ENCODE measurements around the gene KCNMB2.

KCNMB2 gene

DNA sequence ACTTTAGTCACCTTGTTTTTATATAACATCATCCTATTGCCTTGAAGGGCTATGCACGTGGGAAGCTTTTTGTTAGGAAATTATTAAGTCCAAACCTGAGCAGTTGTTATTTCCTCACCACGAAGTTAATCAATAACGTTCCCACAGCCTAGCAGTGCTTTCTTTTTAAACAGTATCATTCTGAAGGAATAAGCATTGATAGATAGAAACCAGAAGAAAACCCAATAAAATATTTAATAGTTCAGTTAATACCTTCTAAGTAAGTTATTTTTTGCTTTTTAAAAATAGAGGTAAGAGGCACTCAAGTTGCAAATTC lies 149.3 kb downstream of the KCNMB2 start:
- in situ Hi-C loops (cut with HindIII; ENCODE audit: low sequenced_read_pairs) = no loop called here

DNA sequence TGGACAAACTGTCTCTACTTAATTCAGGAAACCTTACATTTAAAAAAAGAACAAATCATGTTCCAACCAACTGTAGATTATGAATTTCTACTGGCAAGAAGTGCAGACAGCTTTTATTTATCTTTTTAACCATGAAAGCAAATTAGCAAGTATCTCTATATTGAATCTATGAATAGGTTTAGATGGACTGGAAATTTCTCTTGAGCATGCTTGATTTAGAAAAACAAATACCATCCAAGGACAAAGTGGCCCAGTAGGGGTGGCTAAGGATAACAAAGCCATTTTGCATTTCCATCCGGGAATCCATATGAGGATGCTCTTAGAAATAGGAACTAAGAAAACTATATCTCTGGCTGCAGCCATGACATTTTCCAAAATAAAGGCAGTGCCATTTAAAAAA lies 150.6 kb downstream of the KCNMB2 start:
- in situ Hi-C loops (cut with HindIII; ENCODE audit: low sequenced_read_pairs) = no loop called here

DNA sequence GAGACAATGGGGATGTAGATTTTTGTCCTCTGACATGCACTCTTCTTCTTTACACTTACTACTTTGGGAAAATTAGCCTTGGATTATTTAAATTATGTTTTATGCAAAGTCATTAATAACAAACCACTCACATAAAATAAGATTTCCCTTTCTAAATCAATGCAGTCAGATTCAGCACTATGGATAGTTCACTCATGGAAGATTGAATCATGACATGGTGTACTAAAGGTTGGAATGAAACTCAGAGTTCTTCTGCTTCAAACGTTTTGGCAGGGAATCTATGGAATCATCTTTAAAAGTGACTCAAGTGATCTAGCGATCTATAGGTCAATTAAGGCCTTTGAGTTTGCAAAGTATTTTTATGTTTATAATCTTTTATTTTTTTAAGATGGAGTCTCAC lies 154.3 kb downstream of the KCNMB2 start:
- in situ Hi-C loops (cut with HindIII; ENCODE audit: low sequenced_read_pairs) = no loop called here

DNA sequence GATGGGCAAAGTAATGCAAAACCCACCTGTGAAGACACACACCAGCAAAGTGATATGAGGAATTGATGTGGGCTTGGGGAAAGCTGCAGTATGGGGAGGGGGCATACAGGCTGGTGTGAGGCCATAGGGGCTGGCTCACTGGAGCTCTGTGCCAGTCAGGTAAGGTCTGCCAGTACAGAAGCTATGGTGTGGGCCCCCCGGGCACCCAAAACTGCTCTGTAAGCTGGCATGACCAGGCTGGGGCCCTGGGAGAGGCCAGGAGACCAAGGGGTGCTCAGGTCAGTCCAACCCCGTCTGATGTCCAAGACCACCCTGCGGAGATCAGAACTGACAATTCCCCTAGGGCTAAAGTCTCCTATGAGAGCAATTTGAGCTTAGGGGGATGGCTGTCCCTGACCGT lies 163.1 kb downstream of the KCNMB2 start:
- in situ Hi-C loops (cut with HindIII; ENCODE audit: low sequenced_read_pairs) = no loop called here

DNA sequence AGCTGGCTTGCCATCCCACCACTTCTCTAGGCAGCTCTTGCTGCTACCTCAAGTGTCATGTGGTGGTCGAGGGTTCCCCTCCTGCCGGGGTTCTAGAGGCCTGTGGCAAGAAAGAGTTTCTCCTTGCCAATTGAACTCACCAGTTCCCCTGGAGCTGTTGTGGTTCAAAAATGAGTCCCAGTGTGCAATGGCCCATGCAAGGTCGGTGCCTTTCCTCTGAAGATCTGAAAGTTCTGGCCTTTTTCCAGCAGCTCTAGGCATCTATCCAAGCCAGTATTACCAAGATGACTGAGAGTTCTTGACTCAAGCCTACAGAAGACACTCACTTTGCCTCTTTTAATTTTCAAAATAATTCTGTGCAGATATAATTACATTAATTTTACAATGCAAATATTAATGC lies 163.6 kb downstream of the KCNMB2 start:
- in situ Hi-C loops (cut with HindIII; ENCODE audit: low sequenced_read_pairs) = no loop called here

DNA sequence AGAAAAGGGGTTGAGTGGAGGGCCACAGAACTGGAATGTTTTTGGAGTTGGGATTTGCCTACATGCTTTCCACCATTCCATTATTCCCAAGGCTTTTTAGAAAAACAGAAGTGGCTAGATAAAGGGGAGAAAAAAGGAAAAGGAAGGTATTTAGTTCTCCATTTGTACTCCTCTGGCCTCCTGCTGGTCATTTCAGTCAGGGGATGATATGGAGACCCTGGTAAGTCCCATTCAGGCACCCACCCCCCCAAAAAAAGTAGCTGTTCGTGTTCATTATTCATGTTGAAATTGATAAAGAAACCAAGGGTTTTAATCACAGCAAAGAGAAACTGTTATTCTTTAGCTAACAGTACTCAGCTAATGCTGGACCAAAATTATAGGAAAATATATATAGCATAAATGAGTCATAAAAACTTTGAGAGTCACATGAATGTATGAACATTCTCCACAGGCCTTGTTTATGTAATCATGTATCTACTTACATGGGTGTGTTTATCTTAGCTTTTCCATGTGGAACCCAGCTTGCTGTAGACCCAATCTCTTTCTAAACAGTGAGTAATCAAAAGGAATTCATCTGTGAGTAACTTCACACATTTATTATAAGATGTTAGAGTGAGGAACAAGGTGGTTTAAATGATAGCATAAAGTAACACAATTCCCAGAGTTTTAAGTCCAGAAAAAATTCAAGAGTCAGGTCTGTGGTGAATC lies 167.2 kb downstream of the KCNMB2 start:
- in situ Hi-C loops (cut with HindIII; ENCODE audit: low sequenced_read_pairs) = no loop called here

DNA sequence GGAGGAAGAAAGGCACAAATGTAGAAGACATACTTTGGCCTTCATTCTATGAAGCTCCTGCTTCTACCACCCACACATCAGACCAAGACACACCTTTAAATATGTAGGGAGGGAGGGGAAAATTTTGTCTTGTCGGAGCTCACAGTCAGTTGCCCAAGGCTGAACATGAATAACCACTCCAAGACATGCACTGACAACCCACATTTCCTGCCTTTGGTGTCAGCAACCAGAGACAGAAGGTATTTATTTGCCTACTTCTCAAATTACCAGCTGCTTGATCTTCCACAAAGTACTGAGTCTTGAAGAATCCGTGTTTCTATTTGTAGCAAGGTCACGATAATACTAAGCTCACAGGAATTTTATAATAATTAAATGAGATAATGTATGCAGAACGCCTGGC lies 169.7 kb downstream of the KCNMB2 start:
- in situ Hi-C loops (cut with HindIII; ENCODE audit: low sequenced_read_pairs) = no loop called here

DNA sequence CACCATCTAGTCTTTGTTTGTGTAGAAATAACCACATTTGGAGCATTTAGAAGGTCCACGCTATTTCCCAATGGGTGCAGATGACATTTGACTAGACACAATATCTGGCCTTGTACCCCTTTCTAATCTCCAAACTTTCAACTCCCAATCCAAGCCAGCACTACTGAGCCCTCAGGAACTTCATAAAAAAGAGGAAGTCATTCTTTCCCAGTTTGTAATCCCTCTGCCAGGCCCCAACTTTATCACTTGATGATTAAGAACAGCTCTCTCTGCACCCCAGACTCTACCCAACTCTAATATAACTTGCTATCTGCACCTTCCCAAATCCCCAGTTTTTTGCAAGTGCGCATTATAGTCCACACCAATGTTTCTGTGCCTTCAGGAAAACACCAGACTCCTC lies 170.2 kb downstream of the KCNMB2 start:
- in situ Hi-C loops (cut with HindIII; ENCODE audit: low sequenced_read_pairs) = no loop called here

DNA sequence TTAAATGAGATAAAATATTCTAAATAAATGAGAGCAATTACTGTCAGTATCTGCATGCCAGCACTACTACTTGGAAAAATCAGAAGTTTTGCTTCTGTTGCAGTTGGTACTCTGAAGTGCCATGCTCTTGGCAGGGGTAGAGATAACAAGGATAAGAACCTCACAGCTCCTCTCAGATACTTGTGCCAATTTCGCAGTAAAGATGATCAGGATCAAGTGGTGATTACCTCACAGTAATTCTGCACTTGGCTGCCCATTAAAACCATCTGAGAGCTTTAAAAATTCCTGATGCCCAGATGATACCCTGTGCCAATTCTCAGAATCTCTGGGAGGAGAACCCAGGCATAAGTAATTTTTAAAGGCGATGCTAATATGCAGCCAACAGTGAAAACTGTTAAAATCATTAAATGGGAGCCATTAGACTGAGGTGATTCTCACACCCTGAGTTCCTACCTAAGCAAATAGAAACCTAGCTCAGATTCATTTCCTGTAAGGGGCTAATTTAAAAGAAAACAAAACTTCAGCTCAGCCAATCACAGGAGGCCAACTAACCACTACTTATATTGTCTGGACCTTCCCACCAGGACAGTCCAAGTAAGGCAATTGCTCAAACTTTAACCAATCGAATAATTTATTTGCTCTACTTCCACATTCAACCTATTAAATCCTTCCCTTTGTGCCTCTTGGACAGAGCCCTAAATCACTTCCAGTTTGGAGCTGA lies 171.2 kb downstream of the KCNMB2 start:
- in situ Hi-C loops (cut with HindIII; ENCODE audit: low sequenced_read_pairs) = no loop called here

DNA sequence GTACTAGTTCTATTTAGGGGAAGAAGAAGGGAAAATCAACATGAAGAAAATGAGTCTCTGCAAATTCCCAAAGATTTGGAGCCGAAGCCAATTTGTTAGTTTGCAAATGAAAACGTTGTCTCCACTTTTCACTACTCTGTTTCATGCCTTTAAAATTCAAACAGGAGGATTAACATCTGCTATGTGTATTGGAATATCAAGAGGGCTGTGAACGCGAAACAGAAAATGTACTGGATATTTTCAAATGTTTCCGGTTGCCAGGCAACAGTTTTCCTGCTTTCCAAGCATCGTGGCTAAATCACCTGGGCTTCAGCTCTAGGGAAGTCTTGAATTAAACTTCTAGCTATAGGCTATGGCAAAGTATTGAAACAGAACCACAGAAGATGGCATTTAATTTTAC lies 172.8 kb downstream of the KCNMB2 start:
- in situ Hi-C loops (cut with HindIII; ENCODE audit: low sequenced_read_pairs) = no loop called here

DNA sequence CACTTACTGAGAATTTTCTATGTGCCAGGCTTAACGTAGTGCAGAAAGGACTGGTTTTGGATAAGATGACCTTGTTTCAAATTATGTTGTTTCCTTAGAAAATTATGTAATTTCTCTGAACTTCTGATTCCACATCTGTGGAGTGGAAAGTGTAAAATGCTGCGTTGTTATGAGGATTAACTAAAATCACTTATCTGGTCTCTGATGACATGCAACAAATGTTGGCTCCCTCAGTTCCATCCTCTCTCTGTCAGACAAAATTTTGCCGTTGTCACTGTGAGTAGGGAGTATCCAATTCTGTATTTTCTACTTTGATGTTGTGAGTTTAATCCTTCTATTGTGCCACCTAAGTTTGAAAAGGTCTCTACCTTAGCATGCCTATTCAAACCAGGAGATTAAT lies 175.5 kb downstream of the KCNMB2 start:
- in situ Hi-C loops (cut with HindIII; ENCODE audit: low sequenced_read_pairs) = no loop called here

DNA sequence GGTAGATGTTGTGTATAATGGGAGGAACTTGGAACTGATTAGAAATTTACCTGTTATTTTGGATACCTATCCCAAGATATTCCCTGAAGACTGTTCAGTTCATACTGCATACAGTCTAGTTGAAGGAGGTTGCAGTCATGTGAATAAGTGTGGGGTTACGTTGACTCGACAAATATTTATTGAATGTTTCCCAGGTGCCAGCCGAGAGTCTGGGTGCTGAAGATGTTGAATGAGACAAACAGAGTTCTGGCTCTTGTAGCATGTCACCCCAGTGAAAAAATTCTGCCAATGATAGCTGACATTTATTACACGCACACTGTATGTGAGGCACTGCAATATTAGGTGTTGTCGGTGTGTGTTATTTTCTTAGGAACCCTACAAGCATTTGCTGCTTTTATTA lies 176.0 kb downstream of the KCNMB2 start:
- in situ Hi-C loops (cut with HindIII; ENCODE audit: low sequenced_read_pairs) = no loop called here

DNA sequence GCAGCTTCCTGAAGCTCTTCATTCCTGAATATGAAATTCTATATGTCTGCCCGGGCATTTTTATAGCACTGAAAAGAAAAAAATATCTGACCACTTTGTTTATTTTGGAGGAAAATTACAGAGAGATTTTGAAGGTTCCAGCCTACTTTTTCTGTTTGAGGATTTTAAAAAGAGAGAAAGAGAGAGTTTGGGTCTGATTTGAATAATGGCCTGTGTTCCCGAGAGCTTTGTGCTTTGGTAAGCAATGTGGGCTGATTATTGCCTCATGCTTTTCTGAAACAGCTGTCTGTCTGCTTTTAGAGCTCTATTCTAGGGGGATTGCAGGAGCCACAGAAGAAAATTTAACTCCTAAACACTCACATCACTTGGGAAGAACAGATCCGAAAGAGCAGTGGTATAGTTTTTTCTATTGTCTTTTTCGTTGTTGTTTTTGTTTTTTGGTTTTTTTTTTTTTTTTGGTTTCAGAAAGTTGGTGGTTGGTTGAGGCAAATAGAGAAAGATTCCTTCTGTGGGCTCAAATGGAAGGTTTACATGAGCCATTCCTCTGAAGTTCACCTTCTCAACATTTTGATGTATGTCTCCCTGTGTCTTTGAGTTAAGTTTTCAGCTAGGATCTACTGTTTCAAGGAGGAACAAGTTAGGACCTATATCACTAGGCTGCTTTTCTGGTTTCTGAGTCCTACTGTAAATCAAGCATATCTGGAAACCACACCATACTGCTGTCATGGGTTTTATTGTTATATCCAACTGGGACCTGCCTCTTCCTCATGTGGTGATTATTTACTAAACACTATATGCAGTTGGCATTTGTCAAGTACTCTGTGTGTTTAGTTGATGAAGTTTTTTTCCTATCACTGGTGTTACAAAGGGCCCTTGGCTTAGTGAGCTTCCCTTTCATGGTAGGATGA lies 178.9 kb downstream of the KCNMB2 start:
- in situ Hi-C loops (cut with HindIII; ENCODE audit: low sequenced_read_pairs) = no loop called here

DNA sequence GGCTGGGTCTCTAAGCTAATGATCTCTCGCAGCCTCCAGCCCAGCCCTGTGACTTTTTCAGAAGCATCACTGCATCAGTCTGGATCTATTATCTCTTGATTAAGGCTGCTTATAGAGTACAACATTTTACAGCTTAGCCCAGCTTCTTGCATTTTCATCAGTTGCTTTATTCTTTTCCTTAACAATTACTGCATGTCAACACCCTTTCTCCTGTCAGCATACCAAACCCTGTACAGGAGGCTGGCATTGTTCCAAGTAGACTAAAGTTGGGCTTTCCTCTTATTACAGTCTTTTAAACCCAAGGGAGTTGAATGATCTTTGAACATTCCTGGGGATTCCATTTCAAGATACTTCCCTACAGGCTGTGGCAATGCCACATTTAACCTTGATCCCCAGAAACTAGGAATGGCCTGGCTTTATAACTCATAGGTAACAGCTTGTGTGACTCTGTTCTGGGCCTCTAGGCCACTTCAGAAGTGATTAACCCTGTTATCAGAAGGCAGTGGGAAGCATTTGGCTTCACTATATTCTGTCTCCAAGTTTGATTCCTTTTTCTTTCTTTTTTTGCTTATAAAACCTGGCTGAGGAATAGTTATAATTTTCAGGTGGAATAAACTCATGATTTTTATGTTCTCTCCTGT lies 182.9 kb downstream of the KCNMB2 start:
- in situ Hi-C loops (cut with HindIII; ENCODE audit: low sequenced_read_pairs) = no loop called here

DNA sequence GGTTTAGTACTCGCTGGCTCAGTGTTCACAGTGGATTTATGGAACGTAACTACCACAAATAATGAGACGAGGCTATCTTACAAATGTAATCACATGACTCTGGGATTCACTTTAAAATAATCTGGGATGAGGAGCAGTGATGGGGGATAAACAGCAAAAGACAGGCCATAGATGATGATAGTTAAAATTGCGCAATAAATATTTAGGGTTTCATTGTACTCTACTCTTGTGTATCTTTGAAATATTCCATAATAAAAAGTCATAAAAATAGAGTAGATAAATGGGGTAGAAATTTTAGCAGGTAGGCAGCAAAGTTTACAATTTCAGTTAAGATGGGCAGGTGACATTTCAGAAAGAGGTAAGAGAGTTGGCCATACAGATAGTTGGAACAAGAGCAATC lies 196.6 kb downstream of the KCNMB2 start:
- in situ Hi-C loops (cut with HindIII; ENCODE audit: low sequenced_read_pairs) = no loop called here

DNA sequence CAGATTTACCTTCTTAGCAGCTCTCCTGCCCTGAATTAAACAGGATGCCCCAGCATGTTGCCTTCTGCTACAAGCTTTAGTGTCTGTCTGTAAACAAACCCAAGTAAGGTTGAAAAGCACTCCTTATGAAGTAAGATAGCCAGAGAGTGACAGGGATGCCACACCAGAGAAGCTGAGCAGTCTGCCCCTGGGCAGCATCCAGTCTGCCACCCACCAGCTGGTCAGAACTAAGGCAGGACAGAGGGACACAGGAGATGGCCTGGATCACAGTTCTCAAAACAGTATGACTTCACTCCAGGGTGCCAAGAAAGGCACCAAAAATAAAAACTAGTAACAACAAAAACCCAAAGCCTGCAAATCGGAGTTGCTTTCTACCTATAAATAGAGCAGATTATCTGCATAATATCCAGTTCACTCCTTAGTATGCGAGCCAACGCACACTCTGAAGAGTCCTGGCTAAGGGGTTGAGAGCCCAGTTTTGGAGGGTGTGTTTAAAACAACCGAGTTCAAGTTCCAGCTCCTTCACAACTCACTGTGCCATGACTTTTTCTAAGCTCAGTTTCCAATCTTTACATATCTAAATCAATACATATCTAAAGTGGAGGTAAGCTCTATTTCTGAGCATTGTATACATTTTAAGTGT lies 198.9 kb downstream of the KCNMB2 start:
- in situ Hi-C loops (cut with HindIII; ENCODE audit: low sequenced_read_pairs) = no loop called here

DNA sequence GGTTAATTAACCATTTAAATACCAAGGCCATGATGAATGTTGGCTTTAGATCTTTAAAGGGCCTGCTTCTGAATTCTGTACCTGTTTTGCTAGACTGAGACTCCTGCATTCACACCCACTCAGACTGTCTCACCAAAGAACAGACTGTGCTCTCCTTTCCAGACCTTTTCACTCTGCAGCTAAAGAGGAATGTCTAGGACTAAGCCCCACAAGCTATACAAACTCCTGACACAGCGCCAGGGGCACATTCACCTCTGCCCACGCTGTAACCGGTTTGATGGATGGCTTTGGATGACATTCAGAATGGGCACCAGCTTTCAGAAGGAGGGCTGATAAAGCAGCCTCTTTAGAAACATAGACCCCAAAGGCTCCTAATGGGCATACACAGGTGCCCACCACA lies 200.1 kb downstream of the KCNMB2 start:
- in situ Hi-C loops (cut with HindIII; ENCODE audit: low sequenced_read_pairs) = no loop called here

DNA sequence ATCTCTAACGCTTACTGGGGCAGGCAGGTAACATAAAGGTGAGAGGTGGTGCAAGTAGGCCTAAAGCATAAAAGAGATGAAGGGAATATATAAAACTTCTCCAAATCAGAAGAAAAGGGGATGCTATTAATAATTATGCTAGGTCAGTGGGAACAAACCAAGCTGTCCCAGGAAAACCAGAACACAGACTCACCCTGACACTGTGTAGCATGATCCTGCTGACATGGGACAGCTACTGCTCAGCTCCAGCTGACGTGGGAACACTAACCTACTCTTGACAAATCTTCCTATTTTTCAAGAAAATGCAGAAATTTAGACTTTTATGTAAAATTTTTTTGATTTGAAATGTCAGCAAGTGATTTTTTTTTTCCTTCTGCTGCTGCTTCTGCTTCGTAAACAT lies 203.5 kb downstream of the KCNMB2 start:
- in situ Hi-C loops (cut with HindIII; ENCODE audit: low sequenced_read_pairs) = no loop called here

DNA sequence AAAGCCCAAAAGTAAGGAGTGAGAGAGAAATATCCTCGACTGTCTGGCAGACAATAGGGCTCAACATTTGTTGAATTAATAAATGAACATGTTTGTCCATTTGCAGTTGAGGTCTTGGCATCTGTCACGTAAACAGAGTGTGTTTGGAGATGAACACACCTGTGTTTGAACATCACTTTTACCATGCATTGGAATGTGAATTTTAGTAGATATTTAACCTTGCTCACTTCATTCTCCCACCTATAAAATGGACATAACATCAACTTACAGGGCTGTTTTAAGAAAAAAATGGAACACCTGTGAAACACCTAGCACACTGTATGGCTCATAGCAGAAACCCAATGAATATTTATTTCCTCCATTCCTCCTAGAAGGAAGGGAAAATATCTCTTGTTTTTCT lies 204.8 kb downstream of the KCNMB2 start:
- in situ Hi-C loops (cut with HindIII; ENCODE audit: low sequenced_read_pairs) = no loop called here

DNA sequence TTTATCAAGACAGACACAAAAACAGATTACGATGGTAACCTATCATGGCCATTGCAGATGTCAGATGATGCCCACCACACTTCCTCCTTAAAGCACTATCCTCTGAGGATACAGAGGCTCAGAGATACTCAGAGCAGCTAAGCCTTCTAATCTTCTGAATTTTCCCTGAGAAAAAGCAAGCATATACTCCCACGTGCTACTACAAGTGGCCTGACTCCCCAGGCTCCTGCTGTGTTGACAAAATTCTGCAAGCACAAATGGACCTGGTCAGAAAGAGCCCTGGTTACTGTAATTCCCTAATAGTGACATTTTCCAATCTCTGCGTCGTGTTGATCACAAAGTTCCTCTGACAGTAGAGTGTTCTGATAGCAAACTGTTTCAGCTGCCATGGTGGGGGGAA lies 207.1 kb downstream of the KCNMB2 start:
- in situ Hi-C loops (cut with HindIII; ENCODE audit: low sequenced_read_pairs) = no loop called here
